Nephron progenitor cell (in vitro differentiated cells): ENCODE results near the gene PEMT.

Source experiments
- DNase-seq: peaks from one replicate; pipeline ENCODE4 v3.0.0; 2021
- H3K27ac Mint-ChIP-seq: 2 replicates; pipeline ENCODE4 v1.8.0; 2021; ENCODE audit warnings: mild to moderate bottlenecking, moderate library complexity, mixed read lengths
- H3K27me3 Mint-ChIP-seq: 2 replicates; pipeline ENCODE4 v1.8.0; 2021; ENCODE audit warnings: mild to moderate bottlenecking, low read depth, mixed read lengths; ENCODE audit not compliant: poor library complexity
- H3K36me3 Mint-ChIP-seq: 2 replicates; pipeline ENCODE4 v1.8.0; 2021; ENCODE audit warnings: low read depth, mixed read lengths
- H3K4me1 Mint-ChIP-seq: 2 replicates; pipeline ENCODE4 v1.8.0; 2021; ENCODE audit warnings: mixed read lengths
- H3K4me3 Mint-ChIP-seq: 2 replicates; pipeline ENCODE4 v1.8.0; 2021; ENCODE audit warnings: mild to moderate bottlenecking, moderate library complexity, mixed read lengths
- H3K9me3 Mint-ChIP-seq: 2 replicates; pipeline ENCODE4 v1.8.0; 2021; ENCODE audit warnings: mild to moderate bottlenecking, moderate library complexity, mixed read lengths
- CTCF ChIP-seq: fragments of 200-600 bp; sonication (generic); IDR thresholded peaks from 2 replicates; pipeline ENCODE4 v1.5.0; 2021; ENCODE audit warnings: antibody characterized with exemption

Gene PEMT

DNA sequence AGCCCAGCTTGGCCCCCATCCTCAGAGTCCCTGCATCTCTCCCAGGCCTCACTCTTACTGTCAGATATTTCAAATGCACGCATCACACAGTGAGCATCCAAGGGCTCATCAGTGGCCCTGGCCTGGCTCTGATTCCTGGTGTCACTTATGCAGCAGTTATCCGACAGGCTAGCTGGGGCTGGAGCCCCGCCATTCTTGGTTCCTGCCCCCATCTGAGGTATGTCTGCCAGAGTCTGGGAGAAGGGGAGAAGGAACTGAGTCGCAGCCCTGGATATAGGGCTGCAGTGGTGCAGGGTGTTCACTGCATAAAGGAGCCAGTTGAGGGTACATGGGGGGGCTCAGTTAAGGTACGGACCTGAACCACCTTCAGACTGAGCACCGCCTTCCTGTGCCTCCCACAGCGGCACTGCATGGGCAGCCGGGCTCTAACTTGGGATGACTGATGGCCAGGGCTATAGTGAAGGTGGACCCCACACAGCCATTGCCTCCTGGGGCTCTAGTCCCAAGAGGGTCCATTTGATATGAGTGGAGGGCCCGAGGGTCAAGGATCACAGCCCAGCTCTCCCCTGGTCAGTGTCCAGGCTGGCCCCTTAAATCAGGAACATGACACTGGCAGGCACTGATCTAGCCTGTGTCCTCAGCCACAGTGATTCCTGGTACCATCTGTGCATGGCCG is 93.5 kb downstream of the PEMT start:
- Mint-ChIP-seq H3K36me3 (peaks cover 7% of the 10 kb centered on the region), H3K27ac (no peak overlapping the region), H3K27me3 (peaks cover 68% of the 10 kb centered on the region), H3K4me3 (no peak overlapping the region), H3K9me3 (no peaks in the 10 kb centered on the region), H3K4me1 (peaks cover 16% of the 10 kb centered on the region)
- no peak for DNase-seq
- no peak for TF ChIP-seq CTCF

- H3K27me3 Mint-ChIP-seq, result peaks cover 74% of the 10 kb centered on the region
- H3K4me3 Mint-ChIP-seq, result no peak overlapping the region
- H3K27ac Mint-ChIP-seq, result no peak overlapping the region
- peaks cover 14% of the 10 kb centered on the region for H3K36me3 Mint-ChIP-seq
- no peak for TF ChIP-seq CTCF
- no peaks in the 10 kb centered on the region for H3K9me3 Mint-ChIP-seq
- DNase-seq, result no peak
- peaks cover 19% of the 10 kb centered on the region for H3K4me1 Mint-ChIP-seq
Measured at GRCh38 chr17:17497065-17497844, 94.3 kb downstream of the PEMT start.

DNA sequence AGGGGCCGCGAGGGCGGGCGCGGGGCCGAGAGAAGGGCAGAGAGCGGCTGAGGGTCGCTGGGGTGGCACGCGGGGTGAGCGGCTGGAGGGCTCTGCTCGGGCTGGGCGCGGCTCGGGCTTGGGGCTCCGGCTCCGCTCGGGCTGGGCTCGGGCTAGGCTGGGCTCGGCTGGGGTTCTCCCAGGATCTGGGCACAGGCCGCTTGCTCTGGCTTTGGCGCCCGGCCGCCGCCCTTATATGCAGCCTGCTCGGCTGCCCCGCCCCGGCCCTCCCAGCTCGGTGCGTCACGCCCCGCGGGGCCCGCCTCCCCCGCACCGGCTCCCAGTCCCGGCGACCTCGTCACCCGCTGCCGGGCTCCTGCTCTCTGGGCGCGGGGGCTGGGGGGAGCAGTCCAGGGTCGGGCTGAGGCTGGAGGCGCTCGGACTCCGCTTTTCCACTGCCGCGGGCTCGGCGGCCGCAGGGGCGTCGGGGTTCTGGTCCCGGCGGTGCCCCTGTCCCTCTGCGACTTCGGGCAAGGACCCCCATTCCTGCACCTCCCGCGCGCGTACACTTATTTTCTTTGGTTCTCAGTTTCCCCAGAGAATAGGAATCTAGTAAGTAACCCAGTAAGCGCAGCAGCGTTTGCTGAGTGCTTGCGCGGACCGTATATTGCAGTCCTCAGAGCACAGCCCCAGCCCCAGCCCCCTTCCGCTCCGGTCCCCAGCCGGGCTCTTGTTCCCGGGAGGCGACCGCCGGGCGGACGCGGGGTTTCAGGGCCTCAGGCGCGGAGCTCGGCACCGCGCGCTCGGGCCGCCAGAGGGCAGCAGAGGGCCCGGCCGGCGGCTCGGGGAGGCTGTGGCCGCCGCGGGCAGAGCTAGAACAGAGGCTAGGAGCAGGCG is 95.1 kb downstream of the PEMT start, which contains the start of gene RASD1:
RASD1 (minus strand) TSS at position 207 of the 876 bp plus-strand sequence. CDS start 214 bp downstream, outside the sequence.
- DNase-seq, result peak; percentile 84
- H3K4me1 Mint-ChIP-seq, result peaks cover 22% of the 10 kb centered on the region
- H3K9me3 Mint-ChIP-seq, result no peaks in the 10 kb centered on the region
- H3K27ac Mint-ChIP-seq, result no peak within 1 kb of the TSS
- H3K27me3 Mint-ChIP-seq, result peaks cover 67% of the 10 kb centered on the region
- peaks cover 22% of the 10 kb centered on the region for H3K36me3 Mint-ChIP-seq
- peak within 1 kb of the TSS; percentile 88 for H3K4me3 Mint-ChIP-seq
- peak; percentile 87 for TF ChIP-seq CTCF

DNA sequence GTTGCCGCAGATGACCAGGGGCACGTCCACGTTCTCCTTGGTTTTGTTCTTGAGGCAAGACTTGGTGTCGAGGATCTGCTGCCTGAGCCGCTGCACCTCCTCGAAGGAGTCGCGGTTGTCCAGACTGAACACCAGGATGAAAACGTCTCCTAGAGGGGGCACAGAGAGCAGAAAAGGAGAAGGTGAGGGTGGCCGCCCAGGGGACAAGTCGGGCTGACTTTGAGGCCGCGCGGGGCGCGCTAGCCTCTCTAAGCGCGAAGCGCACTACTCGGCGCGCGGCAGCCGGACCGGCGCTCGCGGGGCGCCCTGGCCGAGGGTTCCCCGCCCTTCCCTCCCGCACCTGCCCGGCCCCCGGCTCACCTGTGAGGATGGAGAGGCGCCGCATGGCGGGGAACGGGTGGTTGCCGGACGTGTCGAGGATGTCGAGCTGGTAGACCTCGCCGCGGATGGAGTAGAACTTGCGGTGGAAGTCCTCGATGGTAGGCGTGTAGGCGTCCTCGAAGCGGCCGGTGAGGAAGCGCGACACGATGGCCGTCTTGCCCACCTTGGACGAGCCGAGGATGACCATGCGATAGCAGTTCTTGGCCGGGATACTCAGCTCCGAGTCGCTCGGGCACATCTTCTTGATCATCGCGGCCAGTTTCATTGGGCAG is 95.8 kb downstream of the PEMT start:
- Mint-ChIP-seq H3K4me3 (peak overlapping the region; percentile 88), H3K27ac (no peak overlapping the region), H3K4me1 (peaks cover 22% of the 10 kb centered on the region), H3K27me3 (peaks cover 59% of the 10 kb centered on the region), H3K36me3 (peaks cover 22% of the 10 kb centered on the region), H3K9me3 (no peaks in the 10 kb centered on the region)
- no peak for TF ChIP-seq CTCF
- DNase-seq, result peak; percentile 41

GRCh38 chr17:17494870-17495535 is 96.5 kb downstream of the PEMT start:
- DNase-seq, result peak; percentile 72
- Mint-ChIP-seq H3K27me3 (peaks cover 57% of the 10 kb centered on the region), H3K4me3 (peak overlapping the region; percentile 88), H3K9me3 (no peaks in the 10 kb centered on the region), H3K27ac (no peak overlapping the region), H3K36me3 (peaks cover 22% of the 10 kb centered on the region), H3K4me1 (peaks cover 22% of the 10 kb centered on the region)
- no peak for TF ChIP-seq CTCF
